OCI-LY3 (cell line): ENCODE data around the gene KIRREL1.

Source experiments
- H2AFZ ChIP-seq: fragments of 200-600, 300-600 bp; shearing (Covaris generic); 2 replicates; pipeline ENCODE4 v1.6.0; 2014; ENCODE audit warnings: antibody characterized with exemption, low read depth, low read length
- H3K27ac ChIP-seq: fragments of 200-600, 300-600 bp; sonication (generic); 2 replicates; pipeline ENCODE4 v1.5.1; 2014; ENCODE audit warnings: mild to moderate bottlenecking, low read length, moderate library complexity, mixed read lengths
- H3K27me3 ChIP-seq: fragments of 200-600, 300-600 bp; sonication (generic); 2 replicates; pipeline ENCODE4 v1.6.1; 2014; ENCODE audit warnings: low read depth, low read length, mixed read lengths
- H3K36me3 ChIP-seq: fragments of 200-600, 300-600 bp; sonication (generic); replicated peaks from 2 replicates; pipeline ENCODE3; 2014; ENCODE audit warnings: low read depth, low read length, mixed read lengths
- H3K4me1 ChIP-seq: fragments of 300-600, 200-600 bp; sonication (generic); 2 replicates; pipeline ENCODE4 v1.6.1; 2014; ENCODE audit warnings: low read length, mixed read lengths
- H3K4me2 ChIP-seq: fragments of 200-600, 300-600 bp; sonication (generic); 2 replicates; pipeline ENCODE4 v1.6.1; 2014; ENCODE audit warnings: low read length, mixed read lengths
- H3K4me3 ChIP-seq: fragments of 300-600, 200-600 bp; sonication (generic); 2 replicates; pipeline ENCODE4 v1.5.1; 2014; ENCODE audit warnings: antibody characterized with exemption, mild to moderate bottlenecking, low read length, moderate library complexity
- H3K79me2 ChIP-seq: fragments of 300-600, 200-600 bp; shearing (Covaris generic); 2 replicates; pipeline ENCODE4 v1.6.1; 2014; ENCODE audit warnings: mild to moderate bottlenecking, low read length, mixed read lengths
- H3K9ac ChIP-seq: fragments of 300-600, 200-600 bp; shearing (Covaris generic); 2 replicates; pipeline ENCODE4 v1.6.0; 2014; ENCODE audit warnings: mild to moderate bottlenecking, low read length, moderate library complexity
- H3K9me3 ChIP-seq: fragments of 200-600, 300-600 bp; shearing (Covaris generic); 2 replicates; pipeline ENCODE4 v1.6.1; 2014; ENCODE audit warnings: low read length, mixed read lengths; ENCODE audit not compliant: insufficient read depth
- H4K20me1 ChIP-seq: fragments of 200-600, 300-600 bp; sonication (generic); 2 replicates; pipeline ENCODE4 v1.6.1; 2016; ENCODE audit warnings: low read length, mixed read lengths; ENCODE audit not compliant: insufficient read depth
- CTCF ChIP-seq: fragments of 200-600, 300-600 bp; sonication (generic); IDR thresholded peaks from 2 replicates; pipeline ENCODE4 v1.5.1; 2014; ENCODE audit warnings: antibody characterized with exemption, low read length, low read depth
- EZH2phosphoT487 ChIP-seq: fragments of 200-600 bp; shearing (Covaris generic); IDR thresholded peaks from 2 replicates; pipeline ENCODE4 v1.6.1; 2018; ENCODE audit warnings: antibody characterized with exemption, mixed run types, low read depth

Gene KIRREL1

GRCh38 chr1:158045639-158046038 is 52.2 kb downstream of the KIRREL1 start:
- no peak overlapping the region for H2AFZ ChIP-seq
- no peak overlapping the region for H3K9ac ChIP-seq
- peaks cover 83% of the 10 kb centered on the region for H3K27me3 ChIP-seq
- TF ChIP-seq CTCF (no peak), EZH2phosphoT487 (no peak)
- no peak overlapping the region for H3K4me2 ChIP-seq
- no peaks in the 10 kb centered on the region for H4K20me1 ChIP-seq
- H3K79me2 ChIP-seq = no peaks in the 10 kb centered on the region
- no peaks in the 10 kb centered on the region for H3K9me3 ChIP-seq
- no peak overlapping the region for H3K27ac ChIP-seq
- H3K36me3 ChIP-seq = no peaks in the 10 kb centered on the region
- no peak overlapping the region for H3K4me3 ChIP-seq
- H3K4me1 ChIP-seq = no peaks in the 10 kb centered on the region

GRCh38 chr1:158046715-158047510 is 53.5 kb downstream of the KIRREL1 start:
- Histone ChIP-seq H3K4me1 (no peaks in the 10 kb centered on the region), H3K9me3 (no peaks in the 10 kb centered on the region), H2AFZ (no peak overlapping the region), H4K20me1 (no peaks in the 10 kb centered on the region), H3K79me2 (no peaks in the 10 kb centered on the region), H3K27ac (no peak overlapping the region), H3K4me2 (no peak overlapping the region), H3K4me3 (no peak overlapping the region), H3K36me3 (no peaks in the 10 kb centered on the region), H3K27me3 (peaks cover 85% of the 10 kb centered on the region), H3K9ac (no peak overlapping the region)
- TF ChIP-seq EZH2phosphoT487 (no peak), CTCF (no peak)

GRCh38 chr1:158048371-158049067 is 55.1 kb downstream of the KIRREL1 start:
- Histone ChIP-seq H3K4me1 (no peaks in the 10 kb centered on the region), H3K27ac (no peak overlapping the region), H4K20me1 (no peaks in the 10 kb centered on the region), H3K79me2 (no peaks in the 10 kb centered on the region), H3K4me3 (no peak overlapping the region), H3K9ac (no peak overlapping the region), H3K36me3 (no peaks in the 10 kb centered on the region), H2AFZ (no peak overlapping the region), H3K4me2 (no peak overlapping the region), H3K27me3 (peaks cover 91% of the 10 kb centered on the region), H3K9me3 (no peaks in the 10 kb centered on the region)
- TF ChIP-seq EZH2phosphoT487 (no peak), CTCF (no peak)

- no peaks in the 10 kb centered on the region for H4K20me1 ChIP-seq
- H3K4me3 ChIP-seq = no peak overlapping the region
- H3K27me3 ChIP-seq = peaks cover 87% of the 10 kb centered on the region
- H3K4me1 ChIP-seq = no peaks in the 10 kb centered on the region
- no peaks in the 10 kb centered on the region for H3K36me3 ChIP-seq
- no peak overlapping the region for H3K27ac ChIP-seq
- H3K4me2 ChIP-seq = no peak overlapping the region
- H3K9ac ChIP-seq = no peak overlapping the region
- no peaks in the 10 kb centered on the region for H3K79me2 ChIP-seq
- no peaks in the 10 kb centered on the region for H3K9me3 ChIP-seq
- H2AFZ ChIP-seq = no peak overlapping the region
- TF ChIP-seq CTCF = no peak
- no peak for TF ChIP-seq EZH2phosphoT487
These were observed 56.4 kb downstream of the KIRREL1 start for GRCh38 chr1:158049853-158050252.
